Measurements from ENCODE around the gene SKAP1.

DNA sequence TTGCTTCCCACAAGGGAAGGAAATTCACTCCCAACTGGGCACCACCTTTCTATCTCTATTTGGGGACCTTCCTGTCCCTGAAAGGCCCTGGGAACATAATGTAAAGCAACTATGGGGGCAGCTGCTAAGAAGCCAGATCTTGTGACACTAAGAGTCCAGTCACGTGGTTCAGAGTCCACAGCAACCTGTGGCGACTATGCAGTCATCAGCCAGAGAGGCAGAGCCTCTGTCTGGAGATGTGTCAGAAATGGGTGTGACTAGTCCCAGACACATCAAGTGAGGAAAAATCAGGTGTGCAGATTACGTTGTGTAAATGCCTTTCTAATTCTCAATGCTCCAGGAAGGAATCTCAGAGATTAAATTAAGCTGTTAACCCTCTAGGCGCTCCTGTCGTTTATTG, 26.6 kb upstream of the SKAP1 start:
- no peak for TF ChIP-seq CTCF (IDR thresholded peaks at IDR 0.05)
- no peak for TF ChIP-seq POLR2A (IDR thresholded peaks at IDR 0.05)

Measured in heart left ventricle (tissue), 13 donors.